HG02678 (cell line): ENCODE results near the gene PLCB4.
"Not testable (repeated sequence)": the region's sequence is repeated elsewhere in the genome, so short reads cannot be mapped to it uniquely, and the experiment has no call there.

Experiments used
- ATAC-seq: cut with Tn5 transposase; IDR thresholded peaks from one replicate; pipeline ENCODE4 v1.9.1; 2021; ENCODE audit warnings: mild to moderate bottlenecking, moderate library complexity; ENCODE audit not compliant: unreplicated experiment

PLCB4 gene

GRCh38 chr20:9068841-9069663 lies at the start of gene PLCB4:
Gene PLCB4 (plus strand): TSS chr20:9069087. CDS start chr20:9307815, 238,728 bp downstream.
- no peak for ATAC-seq

GRCh38 chr20:9019833-9020232 lies 49.1 kb upstream of the PLCB4 start:
- no peak for ATAC-seq

GRCh38 chr20:9021216-9021615 lies 47.7 kb upstream of the PLCB4 start:
- ATAC-seq: no peak

- ATAC-seq: no peak
Observed at GRCh38 chr20:9021699-9022098, 47.2 kb upstream of the PLCB4 start.

- ATAC-seq: no peak
Observed at GRCh38 chr20:9022376-9022775, 46.5 kb upstream of the PLCB4 start.

- no peak for ATAC-seq
Observed at GRCh38 chr20:9024606-9025005, 44.3 kb upstream of the PLCB4 start.

- no peak for ATAC-seq
Observed at GRCh38 chr20:9025011-9025410, 43.9 kb upstream of the PLCB4 start.

GRCh38 chr20:9025643-9026042 lies 43.2 kb upstream of the PLCB4 start:
- no peak for ATAC-seq

- ATAC-seq: no peak
Observed at GRCh38 chr20:9027626-9028025, 41.3 kb upstream of the PLCB4 start.

- ATAC-seq: no peak
Observed at GRCh38 chr20:9028419-9028818, 40.5 kb upstream of the PLCB4 start.

GRCh38 chr20:9031991-9032390 lies 36.9 kb upstream of the PLCB4 start:
- no peak for ATAC-seq

GRCh38 chr20:9032758-9033157 lies 36.1 kb upstream of the PLCB4 start:
- ATAC-seq: no peak

- no peak for ATAC-seq
Observed at GRCh38 chr20:9035126-9035525, 33.8 kb upstream of the PLCB4 start.

- ATAC-seq: no peak
Observed at GRCh38 chr20:9036593-9036992, 32.3 kb upstream of the PLCB4 start.

GRCh38 chr20:9038791-9039535 lies 29.9 kb upstream of the PLCB4 start:
- no peak for ATAC-seq

- no peak for ATAC-seq
Observed at GRCh38 chr20:9040863-9041524, 27.9 kb upstream of the PLCB4 start.

GRCh38 chr20:9043364-9043763 lies 25.5 kb upstream of the PLCB4 start:
- no peak for ATAC-seq

GRCh38 chr20:9047928-9048327 lies 21.0 kb upstream of the PLCB4 start:
- ATAC-seq: not testable (repeated sequence)

GRCh38 chr20:9051508-9051907 lies 17.4 kb upstream of the PLCB4 start:
- no peak for ATAC-seq

- no peak for ATAC-seq
Observed at GRCh38 chr20:9052136-9052535, 16.8 kb upstream of the PLCB4 start.

- ATAC-seq: no peak
Observed at GRCh38 chr20:9053108-9053507, 15.8 kb upstream of the PLCB4 start.

GRCh38 chr20:9054176-9054575 lies 14.7 kb upstream of the PLCB4 start:
- ATAC-seq: no peak
